Panc1 (cell line): Measurements from ENCODE around the gene MRPL48. TPM values are rescaled to one million over a fixed set of nuclear protein-coding genes. Genes with fewer than 3 reads are reported as not detected.

ENCODE experiments used
- ATAC-seq: fragments of 200-7000 bp; cut with Tn5 transposase; 2 replicates; pipeline ENCODE4 v1.9.1; 2020; ENCODE audit warnings: mild to moderate bottlenecking, moderate library complexity
- BruUV-seq: library from RNA; stranded (reverse); fragments of 400-500 nt; replicated peaks from 2 replicates; lab custom pipeline; 2021; lab: Mats Ljungman, UMichigan
- CTCF ChIA-PET: fragments of 300-600 bp; sonication (Branson Sonifier 250); formaldehyde crosslinking; loops from one replicate; lab custom pipeline; 2022; ENCODE audit warnings: antibody characterized with exemption; lab: Charles Lee
- POLR2A ChIA-PET: fragments of 300-600 bp; sonication (Branson Sonifier 250); formaldehyde crosslinking; loops from one replicate; lab custom pipeline; 2022; ENCODE audit warnings: antibody characterized with exemption; lab: Charles Lee
- DNase-seq: peaks from one replicate; pipeline ENCODE4 v3.0.0-alpha.2; 2010; ENCODE audit warnings: low read depth, low spot score
- H3K27ac ChIP-seq: 2 replicates; pipeline ENCODE4 v1.5.1; 2011; ENCODE audit warnings: mild to moderate bottlenecking, low read length, inconsistent platforms
- H3K27me3 ChIP-seq: fragments of 200-500 bp; sonication (Bioruptor generic); 2 replicates; pipeline ENCODE4 v1.6.0; 2014; ENCODE audit warnings: low read length, inconsistent platforms; ENCODE audit not compliant: control insufficient read depth, insufficient read depth
- H3K36me3 ChIP-seq: fragments of 200-500 bp; sonication (Bioruptor generic); 2 replicates; pipeline ENCODE4 v1.5.1; 2014; ENCODE audit warnings: inconsistent platforms, mild to moderate bottlenecking, low read length, moderate library complexity; ENCODE audit not compliant: control insufficient read depth, insufficient read depth
- H3K4me1 ChIP-seq: 2 replicates; pipeline ENCODE4 v1.5.1; 2011; ENCODE audit warnings: inconsistent platforms, mild to moderate bottlenecking, low read length, moderate library complexity; ENCODE audit not compliant: control insufficient read depth, insufficient read depth
- H3K4me3 ChIP-seq, 2 experiments: 2 replicates each; pipeline ENCODE4 v1.5.1; 2011 to 2012; ENCODE audit warnings: low read depth in 2 of 2, low read length in 2 of 2, mild to moderate bottlenecking in 2 of 2, inconsistent platforms in 1 of 2, moderate library complexity in 1 of 2
- H3K9me3 ChIP-seq: fragments of 200-500 bp; sonication (Bioruptor generic); 2 replicates; pipeline ENCODE4 v1.5.1; 2014; ENCODE audit warnings: low read depth, mild to moderate bottlenecking, inconsistent platforms, low read length, moderate library complexity; ENCODE audit not compliant: control insufficient read depth, insufficient read depth
- CTCF ChIP-seq: fragments of 450-650 bp; IDR thresholded peaks from 2 replicates; pipeline ENCODE4 v1.5.1; 2017; ENCODE audit warnings: mild to moderate bottlenecking
- POLR2AphosphoS5 ChIP-seq: IDR thresholded peaks from 2 replicates; pipeline ENCODE4 v1.6.1; 2012; ENCODE audit warnings: mild to moderate bottlenecking, low read depth, low read length, moderate library complexity
- SIN3A ChIP-seq: IDR thresholded peaks from 2 replicates; pipeline ENCODE4 v1.6.1; 2012; ENCODE audit warnings: low read depth, mild to moderate bottlenecking, low read length, moderate library complexity, borderline replicate concordance; ENCODE audit not compliant: insufficient read depth
- TCF7L2 ChIP-seq: IDR thresholded peaks from 2 replicates; pipeline ENCODE4 v1.6.1; 2011; ENCODE audit warnings: mild to moderate bottlenecking, low read depth, low read length, inconsistent platforms
- in situ Hi-C: cut with HindIII; loops from 2 replicates; pipeline ENCODE4 v1.10.0; 2016; ENCODE audit warnings: low sequenced_read_pairs, low pct_unique_long_range_greater_than_20kb
- intact Hi-C: fragments of 100-400 bp; cut with micrococcal nuclease; formaldehyde crosslinking; loops from one replicate; pipeline ENCODE4 v1.10.0; 2022; ENCODE audit not compliant: unreplicated experiment
- total RNA-seq: library from RNA; stranded (reverse); gene quantifications from one replicate; pipeline ENCODE4 v1.2.1, GENCODE V29; 2021; ENCODE audit not compliant: unreplicated experiment
- TF ChIP-seq, protein P1 (sequence below), 2 experiments: IDR thresholded peaks; 2 replicates each; pipeline ENCODE4 v1.6.1; 2011 to 2012; ENCODE audit warnings: low read depth in 2 of 2, control low read depth in 1 of 2, low read length in 1 of 2, mild to moderate bottlenecking in 1 of 2, moderate library complexity in 1 of 2; ENCODE audit not compliant: insufficient read depth in 1 of 2

MRPL48 gene
- total RNA-seq, 1 experiment from 2014 or later = 42.0 TPM

DNA sequence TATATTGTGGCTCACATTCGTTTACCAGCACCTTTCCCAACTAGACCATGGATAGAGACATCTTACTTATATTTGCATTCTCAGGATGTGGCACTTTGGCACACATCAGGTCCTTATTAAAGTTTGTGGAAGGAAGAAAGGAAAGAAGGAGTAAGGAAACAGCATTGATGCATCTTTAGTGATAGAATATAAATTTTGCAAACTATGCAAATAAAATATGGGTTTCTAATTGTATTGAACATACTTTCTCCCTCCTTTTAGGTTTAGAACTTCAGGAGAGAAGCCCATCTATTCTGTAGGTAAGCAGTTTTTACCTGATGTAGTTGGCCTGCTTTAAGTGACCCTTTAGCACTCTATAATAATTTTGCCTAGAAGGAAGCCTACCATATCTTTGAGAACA, 20.4 kb downstream of the MRPL48 start:
- Histone ChIP-seq H3K27me3 (no peaks in the 10 kb centered on the region), H3K36me3 (no peaks in the 10 kb centered on the region), H3K27ac (no peak overlapping the region), H3K4me3 (no peak overlapping the region), H3K4me1 (no peaks in the 10 kb centered on the region), H3K9me3 (no peaks in the 10 kb centered on the region)
- in situ Hi-C loops = no loop called here
- BruUV-seq = no TSS peak
- ATAC-seq = no peak
- intact Hi-C loops = no loop called here
- ChIA-PET CTCF (no interaction called here), POLR2A (no interaction called here)
- DNase-seq = no peak
- TF ChIP-seq POLR2AphosphoS5 = no peak
- TF ChIP-seq CTCF = no peak
- no peak for TF ChIP-seq TCF7L2
- TF ChIP-seq, protein P1, sequence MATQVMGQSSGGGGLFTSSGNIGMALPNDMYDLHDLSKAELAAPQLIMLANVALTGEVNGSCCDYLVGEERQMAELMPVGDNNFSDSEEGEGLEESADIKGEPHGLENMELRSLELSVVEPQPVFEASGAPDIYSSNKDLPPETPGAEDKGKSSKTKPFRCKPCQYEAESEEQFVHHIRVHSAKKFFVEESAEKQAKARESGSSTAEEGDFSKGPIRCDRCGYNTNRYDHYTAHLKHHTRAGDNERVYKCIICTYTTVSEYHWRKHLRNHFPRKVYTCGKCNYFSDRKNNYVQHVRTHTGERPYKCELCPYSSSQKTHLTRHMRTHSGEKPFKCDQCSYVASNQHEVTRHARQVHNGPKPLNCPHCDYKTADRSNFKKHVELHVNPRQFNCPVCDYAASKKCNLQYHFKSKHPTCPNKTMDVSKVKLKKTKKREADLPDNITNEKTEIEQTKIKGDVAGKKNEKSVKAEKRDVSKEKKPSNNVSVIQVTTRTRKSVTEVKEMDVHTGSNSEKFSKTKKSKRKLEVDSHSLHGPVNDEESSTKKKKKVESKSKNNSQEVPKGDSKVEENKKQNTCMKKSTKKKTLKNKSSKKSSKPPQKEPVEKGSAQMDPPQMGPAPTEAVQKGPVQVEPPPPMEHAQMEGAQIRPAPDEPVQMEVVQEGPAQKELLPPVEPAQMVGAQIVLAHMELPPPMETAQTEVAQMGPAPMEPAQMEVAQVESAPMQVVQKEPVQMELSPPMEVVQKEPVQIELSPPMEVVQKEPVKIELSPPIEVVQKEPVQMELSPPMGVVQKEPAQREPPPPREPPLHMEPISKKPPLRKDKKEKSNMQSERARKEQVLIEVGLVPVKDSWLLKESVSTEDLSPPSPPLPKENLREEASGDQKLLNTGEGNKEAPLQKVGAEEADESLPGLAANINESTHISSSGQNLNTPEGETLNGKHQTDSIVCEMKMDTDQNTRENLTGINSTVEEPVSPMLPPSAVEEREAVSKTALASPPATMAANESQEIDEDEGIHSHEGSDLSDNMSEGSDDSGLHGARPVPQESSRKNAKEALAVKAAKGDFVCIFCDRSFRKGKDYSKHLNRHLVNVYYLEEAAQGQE (IDR thresholded peaks at IDR 0.05; ENCODE audit: insufficient read depth in 1 of 2, low read depth in 2 of 2, low read length in 1 of 2) = no peak
- no peak for TF ChIP-seq SIN3A

DNA sequence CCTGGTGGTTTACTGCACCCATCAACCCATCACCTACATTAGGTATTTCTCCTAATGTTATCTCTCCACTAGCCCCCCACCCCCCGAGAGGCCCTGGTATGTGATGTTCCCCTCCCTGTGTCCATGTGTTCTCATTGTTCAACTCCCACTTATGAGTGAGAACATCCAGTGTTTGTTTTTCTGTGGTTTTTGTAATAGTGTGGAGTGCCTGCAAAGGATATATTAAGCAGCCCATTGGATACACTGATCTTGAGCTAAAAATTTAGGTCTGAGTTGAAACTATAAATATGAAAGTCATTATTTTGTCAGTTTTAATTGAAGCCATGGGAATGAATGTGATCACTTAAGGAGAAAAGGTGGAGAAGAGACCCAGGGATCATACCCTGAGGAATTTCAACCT, 23.0 kb downstream of the MRPL48 start:
- Histone ChIP-seq H3K4me1 (no peaks in the 10 kb centered on the region), H3K27ac (no peak overlapping the region), H3K9me3 (no peaks in the 10 kb centered on the region), H3K4me3 (no peak overlapping the region), H3K36me3 (no peaks in the 10 kb centered on the region), H3K27me3 (no peaks in the 10 kb centered on the region)
- CTCF ChIA-PET = no interaction called here
- DNase-seq (no peak), ATAC-seq (no peak)
- POLR2A ChIA-PET = no interaction called here
- TF ChIP-seq SIN3A (no peak), CTCF (no peak), TCF7L2 (no peak), POLR2AphosphoS5 (no peak)
- TF ChIP-seq, protein P1 (IDR thresholded peaks at IDR 0.05; ENCODE audit: insufficient read depth in 1 of 2, low read depth in 2 of 2, low read length in 1 of 2) = no peak
- no TSS peak for BruUV-seq
- in situ Hi-C loops = no loop called here
- intact Hi-C loops = no loop called here
